ENCODE results near the gene MCU. TPM values are rescaled to one million over a fixed set of nuclear protein-coding genes. Genes with fewer than 3 reads are reported as not detected.
A peak's percentile ranks its signal among the peaks of the same experiment; 100 is the strongest.

MCU gene
- total and polyA plus RNA-seq, 8 donors = 15.2 to 90.1 (median 31.0) TPM

DNA sequence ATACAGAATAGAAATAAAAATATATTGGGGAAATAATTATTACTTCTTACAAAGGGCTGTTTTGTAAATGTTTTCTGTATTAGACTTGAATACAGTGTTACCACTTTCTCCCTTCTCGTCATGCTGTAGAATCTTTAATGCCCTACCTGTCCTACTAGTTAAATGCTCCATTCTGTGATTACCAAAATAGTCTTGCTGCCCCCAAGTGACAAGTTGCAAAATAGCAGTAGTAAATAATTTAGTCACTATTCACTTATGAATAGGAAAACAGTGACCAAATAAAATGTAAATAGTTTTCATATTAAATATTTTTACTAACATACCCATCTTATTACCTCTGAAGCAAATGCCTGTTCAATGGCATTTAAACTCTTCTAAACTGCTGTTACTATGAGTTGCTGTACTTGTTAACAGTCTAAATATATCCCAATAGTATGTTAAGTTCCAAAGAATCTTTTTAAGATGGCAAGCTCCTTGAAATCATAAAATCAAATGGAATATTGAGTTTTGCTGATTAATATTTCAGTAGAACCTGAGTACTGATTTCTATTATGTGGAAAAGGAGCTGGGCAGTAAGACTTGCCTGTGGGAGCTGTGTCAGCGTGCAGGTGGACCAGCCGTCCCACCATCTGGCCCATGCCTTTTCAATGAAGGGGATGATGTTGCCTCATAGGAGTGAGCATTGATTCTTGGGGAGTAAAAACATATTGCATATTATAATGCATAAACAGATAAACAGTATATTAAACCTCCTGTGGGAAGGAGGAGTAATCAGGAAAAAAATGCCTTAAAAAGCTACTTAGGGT is 183.5 kb downstream of the MCU start:
- intact Hi-C loops (cut with DNase I; ENCODE audit: low total_unique reads) = no loop called here
- peak in 1 of 2 donors; percentile 60 for DNase-seq
- WGBS, 5 donors = 72 to 81% (median 73%) methylated on average over 3 of the region's 3 CpGs
- Histone ChIP-seq H3K4me3 (no peak overlapping the region), H3K9me3 (no peaks in the 10 kb centered on the region), H3K4me1 (peaks cover 0 to 14% (median 0%) of the 10 kb centered on the region in 4 donors), H3K27me3 (no peaks in the 10 kb centered on the region), H3K27ac (no peak overlapping the region), H3K36me3 (peaks cover 19 to 54% (median 41%) of the 10 kb centered on the region in 4 donors)
- TF ChIP-seq EP300 (IDR thresholded peaks at IDR 0.05) (no peak), POLR2A (IDR thresholded peaks at IDR 0.05) (no peak), POLR2AphosphoS5 (IDR thresholded peaks at IDR 0.05) (no peak)
- TF ChIP-seq, protein P1, sequence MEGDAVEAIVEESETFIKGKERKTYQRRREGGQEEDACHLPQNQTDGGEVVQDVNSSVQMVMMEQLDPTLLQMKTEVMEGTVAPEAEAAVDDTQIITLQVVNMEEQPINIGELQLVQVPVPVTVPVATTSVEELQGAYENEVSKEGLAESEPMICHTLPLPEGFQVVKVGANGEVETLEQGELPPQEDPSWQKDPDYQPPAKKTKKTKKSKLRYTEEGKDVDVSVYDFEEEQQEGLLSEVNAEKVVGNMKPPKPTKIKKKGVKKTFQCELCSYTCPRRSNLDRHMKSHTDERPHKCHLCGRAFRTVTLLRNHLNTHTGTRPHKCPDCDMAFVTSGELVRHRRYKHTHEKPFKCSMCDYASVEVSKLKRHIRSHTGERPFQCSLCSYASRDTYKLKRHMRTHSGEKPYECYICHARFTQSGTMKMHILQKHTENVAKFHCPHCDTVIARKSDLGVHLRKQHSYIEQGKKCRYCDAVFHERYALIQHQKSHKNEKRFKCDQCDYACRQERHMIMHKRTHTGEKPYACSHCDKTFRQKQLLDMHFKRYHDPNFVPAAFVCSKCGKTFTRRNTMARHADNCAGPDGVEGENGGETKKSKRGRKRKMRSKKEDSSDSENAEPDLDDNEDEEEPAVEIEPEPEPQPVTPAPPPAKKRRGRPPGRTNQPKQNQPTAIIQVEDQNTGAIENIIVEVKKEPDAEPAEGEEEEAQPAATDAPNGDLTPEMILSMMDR (IDR thresholded peaks at IDR 0.05) = peak in 4 of 7 experiments; percentile 14 to 48 (median 30)

- TF ChIP-seq EP300 (IDR thresholded peaks at IDR 0.05) (no peak), POLR2AphosphoS5 (IDR thresholded peaks at IDR 0.05) (no peak), POLR2A (IDR thresholded peaks at IDR 0.05) (no peak)
- TF ChIP-seq, protein P1 (IDR thresholded peaks at IDR 0.05) = no peak
- H3K4me3 ChIP-seq = no peak overlapping the region
- intact Hi-C loops (cut with DNase I; ENCODE audit: low total_unique reads) = no loop called here
- DNase-seq = no peak
- WGBS, 5 donors = 98 to 99% (median 98%) methylated on average over 2 of the region's 2 CpGs
- peaks cover 0 to 9% (median 0%) of the 10 kb centered on the region in 4 donors for H3K4me1 ChIP-seq
- no peaks in the 10 kb centered on the region for H3K27me3 ChIP-seq
- no peaks in the 10 kb centered on the region for H3K9me3 ChIP-seq
- no peak overlapping the region for H3K27ac ChIP-seq
- peaks cover 7 to 43% (median 24%) of the 10 kb centered on the region in 4 donors for H3K36me3 ChIP-seq
Measured at GRCh38 chr10:72879245-72879644, 187.3 kb downstream of the MCU start.

DNA sequence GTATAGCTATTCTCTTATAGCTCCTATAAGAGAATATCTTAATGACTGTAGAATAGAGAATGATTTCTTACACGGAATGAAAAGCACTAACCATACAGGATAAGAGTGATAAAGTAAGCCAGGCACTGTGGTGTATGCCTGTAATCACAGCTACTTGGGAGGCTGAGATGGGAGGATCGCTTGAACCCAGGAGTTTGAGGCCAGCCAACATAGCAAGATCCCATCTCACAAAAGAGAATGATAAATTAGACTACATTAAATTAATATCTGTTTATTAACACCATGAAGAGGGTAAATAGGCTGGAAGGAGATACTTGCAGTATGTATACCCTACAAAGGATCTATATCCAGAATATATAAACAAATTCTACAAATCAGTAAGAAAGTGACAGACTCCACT is 189.3 kb downstream of the MCU start:
- no peak overlapping the region for H3K4me3 ChIP-seq
- H3K9me3 ChIP-seq = no peaks in the 10 kb centered on the region
- DNase-seq = no peak
- WGBS, 5 donors = 95 to 100% (median 99%) methylated on average over 2 of the region's 2 CpGs
- H3K27ac ChIP-seq = no peak overlapping the region
- H3K36me3 ChIP-seq = peaks cover 12 to 59% (median 44%) of the 10 kb centered on the region in 4 donors
- no peaks in the 10 kb centered on the region for H3K27me3 ChIP-seq
- no peaks in the 10 kb centered on the region for H3K4me1 ChIP-seq
- intact Hi-C loops (cut with DNase I; ENCODE audit: low total_unique reads) = no loop called here
- TF ChIP-seq EP300 (IDR thresholded peaks at IDR 0.05) = no peak
- no peak for TF ChIP-seq POLR2AphosphoS5 (IDR thresholded peaks at IDR 0.05)
- no peak for TF ChIP-seq POLR2A (IDR thresholded peaks at IDR 0.05)
- TF ChIP-seq, protein P1 (IDR thresholded peaks at IDR 0.05) = no peak

GRCh38 chr10:72883861-72884260 is 191.9 kb downstream of the MCU start:
- H3K9me3 ChIP-seq = no peaks in the 10 kb centered on the region
- H3K4me1 ChIP-seq = no peaks in the 10 kb centered on the region
- peaks cover 17 to 66% (median 60%) of the 10 kb centered on the region in 4 donors for H3K36me3 ChIP-seq
- DNase-seq = no peak
- TF ChIP-seq POLR2A (IDR thresholded peaks at IDR 0.05) (no peak), EP300 (IDR thresholded peaks at IDR 0.05) (no peak), POLR2AphosphoS5 (IDR thresholded peaks at IDR 0.05) (no peak)
- TF ChIP-seq, protein P1 (IDR thresholded peaks at IDR 0.05) = no peak
- no peak overlapping the region for H3K4me3 ChIP-seq
- intact Hi-C loops (cut with DNase I; ENCODE audit: low total_unique reads) = no loop called here
- WGBS, 5 donors = 78 to 90% (median 83%) methylated on average over 2 of the region's 2 CpGs
- no peak overlapping the region for H3K27ac ChIP-seq
- no peaks in the 10 kb centered on the region for H3K27me3 ChIP-seq

Data from stomach (tissue), 9 donors.